KBM-7 (cell line): ENCODE measurements around the gene RASGEF1B.

Experiments used
- DNase-seq: peaks from one replicate; pipeline ENCODE4 v3.0.0-alpha.2; 2015
- in situ Hi-C: fragments of 300-500 bp; cut with MboI; formaldehyde crosslinking; loops from 2 replicates; pipeline ENCODE4 v1.14.3; 2020; ENCODE audit warnings: low sequenced_read_pairs, low pct_unique_long_range_greater_than_20kb, mixed read lengths

RASGEF1B gene

GRCh38 chr4:81447566-81448229 is 24.0 kb downstream of the RASGEF1B start:
- DNase-seq: no peak
- in situ Hi-C loops: no loop called here

GRCh38 chr4:81446634-81447033 is 25.1 kb downstream of the RASGEF1B start:
- in situ Hi-C loops: no loop called here
- no peak for DNase-seq

- in situ Hi-C loops: no loop called here
- DNase-seq: no peak
Measured at GRCh38 chr4:81445196-81445595, 26.5 kb downstream of the RASGEF1B start.

GRCh38 chr4:81442484-81443085 is 29.1 kb downstream of the RASGEF1B start:
- in situ Hi-C loops: no loop called here
- DNase-seq: no peak

GRCh38 chr4:81440949-81441348 is 30.8 kb downstream of the RASGEF1B start:
- no peak for DNase-seq
- in situ Hi-C loops: no loop called here

GRCh38 chr4:81436941-81437574 is 34.6 kb downstream of the RASGEF1B start:
- in situ Hi-C loops: no loop called here
- DNase-seq: no peak

- DNase-seq: no peak
- in situ Hi-C loops: no loop called here
Measured at GRCh38 chr4:81436096-81436495, 35.6 kb downstream of the RASGEF1B start.

GRCh38 chr4:81432825-81433224 is 38.9 kb downstream of the RASGEF1B start:
- in situ Hi-C loops: no loop called here
- no peak for DNase-seq

- no peak for DNase-seq
Measured at GRCh38 chr4:81431971-81432370, 39.7 kb downstream of the RASGEF1B start.

GRCh38 chr4:81429607-81430006 is 42.1 kb downstream of the RASGEF1B start:
- no peak for DNase-seq
- in situ Hi-C loops: no loop called here

More at GRCh38 chr4:81431971-81432370, 39.7 kb downstream of the RASGEF1B start:
- in situ Hi-C loops: no loop called here

- in situ Hi-C loops: no loop called here
Measured at GRCh38 chr4:81429031-81429430, 42.7 kb downstream of the RASGEF1B start.

GRCh38 chr4:81428002-81428401 is 43.7 kb downstream of the RASGEF1B start:
- in situ Hi-C loops: no loop called here
- DNase-seq: no peak

More at GRCh38 chr4:81429031-81429430, 42.7 kb downstream of the RASGEF1B start:
- no peak for DNase-seq

GRCh38 chr4:81427344-81427821 is 44.3 kb downstream of the RASGEF1B start:
- DNase-seq: no peak
- in situ Hi-C loops: no loop called here

GRCh38 chr4:81426770-81427289 is 44.9 kb downstream of the RASGEF1B start:
- no peak for DNase-seq
- in situ Hi-C loops: no loop called here

- no peak for DNase-seq
- in situ Hi-C loops: loop anchor here (25.0 kb wide), 1 partner anchor 762 kb away; no protein-coding TSS in a partner anchor
Measured at GRCh38 chr4:81424816-81425755, 46.6 kb downstream of the RASGEF1B start.

GRCh38 chr4:81424336-81424735 is 47.4 kb downstream of the RASGEF1B start:
- in situ Hi-C loops: loop anchor here (25.0 kb wide), 1 partner anchor 763 kb away; no protein-coding TSS in a partner anchor
- no peak for DNase-seq

- DNase-seq: no peak
- in situ Hi-C loops: loop anchor here (25.0 kb wide), 1 partner anchor 765 kb away; no protein-coding TSS in a partner anchor
Measured at GRCh38 chr4:81422595-81422994, 49.1 kb downstream of the RASGEF1B start.

GRCh38 chr4:81421346-81422218 is 50.1 kb downstream of the RASGEF1B start:
- in situ Hi-C loops: loop anchor here (25.0 kb wide), 1 partner anchor 766 kb away; no protein-coding TSS in a partner anchor

More at GRCh38 chr4:81421346-81422218, 50.1 kb downstream of the RASGEF1B start:
- peak; percentile 63 for DNase-seq
